HG02678 (cell line): Measurements from ENCODE around the gene DNAJC22.
A peak's percentile ranks its signal among the peaks of the same experiment; 100 is the strongest.
"Not testable (repeated sequence)": the region's sequence is repeated elsewhere in the genome, so short reads cannot be mapped to it uniquely, and the experiment has no call there.

Source experiments
- ATAC-seq: cut with Tn5 transposase; IDR thresholded peaks from one replicate; pipeline ENCODE4 v1.9.1; 2021; ENCODE audit warnings: mild to moderate bottlenecking, moderate library complexity; ENCODE audit not compliant: unreplicated experiment

Gene DNAJC22

DNA sequence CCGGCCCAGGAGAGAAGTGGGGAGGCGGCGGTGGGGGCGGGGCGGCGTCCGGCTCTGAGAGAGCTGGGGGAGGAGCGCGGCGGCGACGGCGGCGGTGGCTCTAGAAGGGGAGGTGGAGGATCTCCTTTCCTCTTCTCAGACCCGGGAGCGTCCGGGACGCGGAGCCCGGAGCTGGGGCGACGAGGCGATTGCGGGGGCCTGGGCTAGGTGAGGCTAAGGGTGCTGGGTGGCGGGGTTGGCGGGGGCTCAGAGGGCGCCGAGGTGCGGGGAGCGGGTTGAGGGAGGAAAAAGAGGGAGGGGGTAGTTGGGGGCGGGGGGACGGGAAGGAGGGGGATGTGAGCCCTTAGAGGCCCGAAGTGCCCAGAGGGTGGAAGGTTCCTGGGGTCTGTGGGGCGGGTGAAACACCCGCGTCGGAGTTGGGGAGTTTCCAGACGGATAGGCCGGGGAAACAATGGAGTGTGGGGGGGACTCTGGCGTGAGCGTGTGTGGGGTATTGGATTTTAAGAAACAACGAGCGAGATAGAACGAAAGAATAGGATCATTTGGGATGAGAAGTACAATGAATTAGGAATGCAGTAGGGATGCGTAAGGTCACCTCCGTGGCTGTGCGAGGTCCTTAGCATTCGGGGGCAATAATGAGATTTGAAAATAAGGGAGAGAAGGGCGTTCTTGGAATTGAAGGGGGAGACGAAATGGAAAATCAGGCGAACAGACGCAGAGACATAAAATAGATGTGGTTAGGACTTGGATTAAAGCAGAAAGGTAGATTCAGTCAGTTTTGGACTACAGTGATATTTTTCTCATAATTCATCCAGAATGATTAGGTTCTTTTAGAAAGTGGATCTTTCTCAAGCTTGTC lies 20.9 kb downstream of the DNAJC22 start, which contains the start of gene SPATS2:
Gene SPATS2 (plus strand): TSS at position 82 of the 859 bp plus-strand sequence. CDS start 93,551 bp downstream, outside the sequence.
- no peak for ATAC-seq

DNA sequence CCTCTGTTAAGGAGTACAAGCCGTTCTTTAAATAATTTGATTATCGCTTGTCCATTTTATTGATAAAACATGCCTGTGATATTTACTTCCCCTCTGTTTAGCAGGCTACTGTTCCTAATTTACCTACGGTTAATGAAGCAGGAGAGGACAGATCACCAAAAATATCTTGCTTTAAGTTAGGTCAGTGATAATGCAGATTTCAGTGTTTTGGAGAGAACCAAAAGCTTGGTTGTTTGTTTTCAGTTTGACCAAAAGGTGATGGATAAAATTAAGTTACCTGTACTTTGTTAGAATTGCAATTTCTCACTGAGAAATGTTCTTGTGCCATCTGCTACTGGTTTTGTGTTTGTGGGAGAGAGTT lies 21.5 kb downstream of the DNAJC22 start:
- ATAC-seq, result no peak

DNA sequence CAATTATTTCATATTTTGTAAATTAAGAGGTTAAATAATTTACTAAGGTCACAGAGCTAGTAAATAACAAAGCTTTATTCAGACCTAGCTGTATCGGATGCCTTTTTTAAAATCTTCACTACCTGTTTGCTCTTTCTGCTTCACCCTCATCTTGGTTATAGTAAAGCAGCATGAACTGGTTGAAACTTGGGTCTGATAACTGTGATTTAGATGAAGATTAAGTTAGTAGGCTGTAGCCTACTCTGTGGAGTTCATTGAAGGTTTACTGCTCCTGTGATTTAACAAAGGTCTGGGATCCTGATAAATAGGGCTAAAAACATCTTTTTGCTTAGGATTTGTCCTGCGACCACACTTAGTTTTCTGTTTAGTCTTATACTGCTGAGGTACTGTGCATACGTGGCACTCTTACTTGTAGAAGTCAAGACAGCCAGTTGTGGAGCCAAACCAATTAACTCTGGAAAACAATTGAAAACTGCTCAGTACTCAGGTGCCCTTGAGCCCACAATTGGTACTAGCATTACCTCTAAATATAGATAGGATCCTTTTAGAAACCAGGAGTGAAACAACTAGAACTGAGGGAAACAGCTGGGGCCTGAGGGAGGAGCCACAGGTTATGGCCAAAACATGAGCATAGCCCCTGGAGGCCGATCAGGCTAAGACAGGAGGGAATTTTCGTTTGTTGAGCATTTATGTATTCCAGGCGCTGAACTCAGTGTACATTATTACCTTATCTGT lies 22.9 kb downstream of the DNAJC22 start:
- ATAC-seq, result peak; percentile 45

DNA sequence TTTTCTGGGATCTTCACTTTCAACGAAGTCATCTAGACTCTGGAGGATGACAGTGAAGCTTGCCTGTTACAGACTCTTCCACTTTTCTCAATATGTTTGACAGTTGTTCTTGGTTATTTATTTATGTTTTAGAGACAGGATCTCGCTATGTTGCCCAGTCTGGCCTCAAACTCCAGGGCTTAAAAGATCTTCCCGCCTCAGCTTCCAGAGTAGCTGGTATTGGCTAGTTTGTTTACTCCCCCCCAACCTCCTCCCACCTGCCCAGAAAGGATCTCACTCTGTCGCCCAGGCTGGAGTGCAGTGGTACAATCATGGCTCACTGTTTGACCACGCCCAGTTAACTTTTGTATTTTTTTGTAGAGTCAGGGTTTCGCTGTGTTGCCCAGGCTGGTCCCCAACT lies 23.9 kb downstream of the DNAJC22 start:
- no peak for ATAC-seq

DNA sequence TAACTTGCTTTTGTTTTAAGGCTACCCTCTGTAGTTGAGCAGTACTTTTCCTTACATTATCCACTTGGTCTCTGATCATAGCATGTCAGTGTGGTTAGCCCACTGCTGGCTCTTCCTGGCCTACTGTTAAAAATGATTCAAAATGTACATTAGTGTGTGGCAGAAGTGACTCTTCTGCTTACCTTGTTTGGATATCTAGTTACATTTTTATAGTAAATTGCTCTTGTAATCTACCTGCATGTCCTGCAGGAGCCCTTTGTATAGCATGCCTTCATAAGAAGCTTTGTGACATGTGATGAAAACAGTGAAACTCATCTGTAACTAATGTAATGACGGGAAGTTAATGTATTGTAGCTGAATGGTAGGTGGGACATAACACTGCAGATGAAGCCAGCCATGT lies 28.7 kb downstream of the DNAJC22 start:
- ATAC-seq, result peak; percentile 52

DNA sequence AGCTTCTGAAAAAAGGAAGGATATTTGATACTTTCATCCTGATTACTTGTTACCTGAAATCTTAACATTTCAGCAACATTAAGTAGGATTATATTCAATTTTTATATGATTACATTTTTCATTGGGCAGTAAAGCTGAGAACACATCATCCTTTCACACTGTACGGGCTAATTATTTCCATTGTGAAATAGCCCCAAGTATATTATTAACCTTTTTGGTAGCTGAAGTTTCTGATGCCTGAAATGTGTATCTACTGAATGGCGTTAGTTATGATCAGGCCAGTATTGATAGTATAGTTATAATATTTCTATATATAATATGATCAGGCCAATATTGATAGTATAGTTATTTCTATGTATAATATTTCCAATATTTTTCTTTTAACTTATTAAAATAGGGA lies 30.7 kb downstream of the DNAJC22 start:
- ATAC-seq, result no peak

DNA sequence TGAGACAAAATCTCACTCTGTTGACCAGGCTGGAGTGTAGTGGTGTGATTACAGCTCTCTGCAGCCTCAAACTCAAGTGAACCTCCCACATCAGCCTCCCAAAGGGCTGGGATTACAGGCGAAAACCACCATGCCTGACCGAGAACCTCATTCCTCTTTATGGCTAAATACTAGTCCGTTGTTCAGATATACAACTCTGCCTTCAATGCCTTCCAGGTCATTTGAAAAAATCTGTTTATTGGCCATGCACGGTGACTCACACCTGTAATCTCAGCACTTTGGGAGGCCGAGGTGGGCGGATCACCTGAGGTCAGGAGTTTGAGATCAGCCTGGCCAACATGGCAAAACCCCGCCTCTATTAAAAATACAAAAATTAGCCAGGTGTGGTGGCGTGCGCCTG lies 33.5 kb downstream of the DNAJC22 start:
- not testable (repeated sequence) for ATAC-seq

DNA sequence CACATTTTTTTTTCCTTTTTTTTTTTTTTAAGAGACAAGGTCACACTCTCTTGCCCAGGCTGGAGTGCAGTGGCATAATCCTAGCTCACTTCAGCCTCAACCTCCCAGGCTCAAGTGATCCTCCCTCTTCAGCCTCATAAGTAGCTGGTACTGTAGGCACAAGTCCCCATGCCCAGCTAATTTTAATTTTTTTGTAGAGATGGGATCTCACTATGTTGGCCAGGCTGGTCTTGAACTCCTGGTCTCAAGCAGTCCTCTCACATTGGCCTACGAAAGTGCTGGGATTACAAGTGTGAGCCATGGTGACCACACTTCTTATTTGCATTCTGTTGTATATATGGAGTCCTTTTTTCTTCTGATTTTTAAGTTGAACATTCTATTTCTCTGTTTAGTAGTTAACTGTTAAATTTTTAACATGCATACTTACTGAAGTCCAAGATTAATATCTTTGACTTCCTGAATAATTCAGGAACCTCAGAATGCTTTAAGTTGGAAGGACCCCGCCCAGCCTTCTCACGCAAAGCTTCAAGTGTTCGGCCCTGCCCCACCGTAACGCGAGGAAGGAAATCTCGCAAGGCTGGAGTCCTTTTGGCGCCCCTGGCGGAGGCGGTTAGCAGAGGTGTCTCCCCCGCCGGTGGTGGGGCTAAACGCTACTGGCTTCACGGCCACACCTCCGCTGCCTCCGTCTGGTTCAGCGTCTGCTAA lies 42.1 kb downstream of the DNAJC22 start:
- ATAC-seq, result no peak

DNA sequence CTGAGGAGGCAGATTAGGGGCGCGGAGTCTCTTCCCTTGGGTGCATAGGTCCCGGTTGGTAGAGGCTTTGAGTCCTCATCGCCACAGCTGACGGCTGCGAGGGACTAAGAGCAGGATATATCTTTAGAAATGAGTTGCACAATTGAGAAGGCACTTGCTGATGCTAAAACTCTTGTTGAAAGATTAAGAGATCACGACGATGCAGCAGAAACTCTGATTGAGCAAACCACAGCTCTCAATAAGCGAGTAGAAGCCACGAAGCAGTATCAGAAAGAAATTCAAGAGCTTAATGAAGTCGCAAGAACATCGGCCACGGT lies 42.7 kb downstream of the DNAJC22 start:
- no peak for ATAC-seq

DNA sequence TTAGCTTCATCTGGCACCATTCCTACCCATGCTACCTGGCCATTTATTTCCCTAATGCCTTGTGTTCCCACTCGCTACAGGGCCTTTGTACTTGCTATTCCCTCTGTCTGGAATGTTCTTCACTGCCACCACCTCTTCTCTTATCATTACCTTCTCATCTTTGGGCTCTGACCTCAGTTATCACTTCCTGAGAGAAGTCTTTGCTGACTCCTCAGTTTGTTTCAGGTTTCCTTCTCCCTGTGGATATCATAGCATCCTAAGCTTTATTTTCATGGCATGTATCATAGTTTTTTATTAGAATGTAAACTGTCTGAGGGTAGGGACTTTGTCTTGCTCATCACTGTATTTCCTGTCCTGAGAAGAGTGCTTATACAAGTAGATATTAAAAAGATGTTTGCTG lies 50.3 kb downstream of the DNAJC22 start:
- no peak for ATAC-seq

DNA sequence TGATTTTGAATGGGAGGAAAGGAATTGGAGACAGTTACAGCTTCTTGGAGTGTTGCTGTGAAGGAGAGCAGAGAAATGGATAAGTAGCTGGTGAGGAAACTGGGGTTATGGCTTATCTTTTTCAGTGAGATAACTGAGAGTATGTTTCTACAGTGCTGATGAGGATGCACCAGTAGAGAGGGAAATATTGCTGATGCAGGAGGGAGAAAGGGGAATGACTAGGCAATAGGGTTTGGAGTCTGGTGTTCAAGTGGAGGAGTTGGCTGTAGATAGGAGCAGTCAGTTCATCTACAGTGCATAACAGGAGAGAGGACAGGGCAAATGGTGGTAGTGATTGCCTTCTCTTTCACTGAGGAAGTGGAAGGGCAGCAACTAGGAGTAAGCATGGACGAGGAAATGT lies 53.6 kb downstream of the DNAJC22 start:
- ATAC-seq, result no peak
